GM23338 (cell line): ENCODE results near the gene NOP56. TPM values are rescaled to one million over a fixed set of nuclear protein-coding genes. Genes with fewer than 3 reads are reported as not detected.

Experiments used
- ATAC-seq: fragments of 200-7000 bp; cut with Tn5 transposase; 3 replicates; pipeline ENCODE4 v1.9.1; 2020
- DNase-seq: peaks from one replicate; pipeline ENCODE4 v3.0.0-alpha.2; 2015; ENCODE audit warnings: low spot score
- H2AFZ ChIP-seq: fragments of 200-600 bp; sonication (generic); 2 replicates; pipeline ENCODE4 v1.8.0; 2016; ENCODE audit warnings: antibody characterized with exemption, mild to moderate bottlenecking, moderate library complexity
- H3F3A ChIP-seq: fragments of 200-600 bp; sonication (generic); replicated peaks from 2 replicates; pipeline ENCODE4 v1.8.0; 2017; ENCODE audit warnings: antibody characterized with exemption, mixed run types, low read depth
- H3K27ac ChIP-seq: fragments of 200-600 bp; sonication (generic); 2 replicates; pipeline ENCODE4 v1.6.1; 2016; ENCODE audit warnings: low read depth
- H3K27me3 ChIP-seq: fragments of 200-600 bp; sonication (generic); 2 replicates; pipeline ENCODE4 v1.8.0; 2016; ENCODE audit warnings: mild to moderate bottlenecking, mixed run types, moderate library complexity; ENCODE audit not compliant: insufficient read depth
- H3K36me3 ChIP-seq: fragments of 200-600 bp; sonication (generic); 2 replicates; pipeline ENCODE4 v1.8.0; 2016; ENCODE audit warnings: mild to moderate bottlenecking; ENCODE audit not compliant: insufficient read depth
- H3K4me1 ChIP-seq: fragments of 200-600 bp; sonication (generic); 2 replicates; pipeline ENCODE4 v1.8.0; 2016; ENCODE audit warnings: mild to moderate bottlenecking, moderate library complexity; ENCODE audit not compliant: insufficient read depth
- H3K4me2 ChIP-seq: fragments of 200-600 bp; sonication (generic); 2 replicates; pipeline ENCODE4 v1.7.1; 2017; ENCODE audit warnings: mixed run types
- H3K4me3 ChIP-seq: fragments of 200-600 bp; sonication (generic); 2 replicates; pipeline ENCODE4 v1.6.1; 2016; ENCODE audit warnings: mixed run types
- H3K79me2 ChIP-seq: fragments of 200-600 bp; sonication (generic); replicated peaks from 2 replicates; pipeline ENCODE4 v1.8.0; 2017; ENCODE audit warnings: mild to moderate bottlenecking; ENCODE audit not compliant: insufficient read depth
- H3K9me2 ChIP-seq: fragments of 200-600 bp; sonication (generic); 2 replicates; pipeline ENCODE4 v1.8.0; 2017; ENCODE audit not compliant: insufficient read depth
- H4K20me1 ChIP-seq: fragments of 200-600 bp; sonication (generic); replicated peaks from 2 replicates; pipeline ENCODE4 v1.8.0; 2017; ENCODE audit warnings: mild to moderate bottlenecking; ENCODE audit not compliant: insufficient read depth
- H3K27ac Mint-ChIP-seq: 2 replicates; pipeline ENCODE4 v1.8.0; 2020; ENCODE audit warnings: inconsistent platforms, mild to moderate bottlenecking, moderate library complexity, mixed read lengths
- H3K27me3 Mint-ChIP-seq: 3 replicates; pipeline ENCODE4 v1.8.0; 2022; ENCODE audit warnings: low read depth, mild to moderate bottlenecking, moderate library complexity, mixed read lengths, inconsistent platforms; ENCODE audit not compliant: insufficient read depth, poor library complexity
- H3K36me3 Mint-ChIP-seq: 3 replicates; pipeline ENCODE4 v1.8.0; 2021; ENCODE audit warnings: low read depth, mild to moderate bottlenecking, inconsistent platforms, moderate library complexity, mixed read lengths
- H3K4me1 Mint-ChIP-seq: 3 replicates; pipeline ENCODE4 v1.8.0; 2020; ENCODE audit warnings: mild to moderate bottlenecking, inconsistent platforms, mixed read lengths
- H3K4me3 Mint-ChIP-seq: 3 replicates; pipeline ENCODE4 v1.8.0; 2021; ENCODE audit warnings: moderate library complexity, mild to moderate bottlenecking, inconsistent platforms, mixed read lengths
- H3K9me3 Mint-ChIP-seq: 3 replicates; pipeline ENCODE4 v1.8.0; 2020; ENCODE audit warnings: moderate library complexity, mild to moderate bottlenecking, inconsistent platforms, mixed read lengths
- CREB1 ChIP-seq: fragments of 250-450 bp; sonication (Bioruptor Pico); IDR thresholded peaks from 2 replicates; pipeline ENCODE4 v1.5.0; 2020; ENCODE audit warnings: low read depth, mild to moderate bottlenecking, moderate library complexity
- EZH2 ChIP-seq: fragments of 200-600 bp; sonication (generic); IDR thresholded peaks from one replicate; pipeline ENCODE4 v1.8.0; 2017; ENCODE audit warnings: antibody characterized with exemption, mild to moderate bottlenecking, low read depth; ENCODE audit not compliant: unreplicated experiment
- EZH2phosphoT487 ChIP-seq: fragments of 200-600 bp; sonication (generic); IDR thresholded peaks from one replicate; pipeline ENCODE4 v1.8.1; 2018; ENCODE audit warnings: antibody characterized with exemption; ENCODE audit not compliant: unreplicated experiment
- JUNB ChIP-seq: IDR thresholded peaks from one replicate; pipeline ENCODE4 v1.6.1; 2016; ENCODE audit warnings: antibody characterized with exemption; ENCODE audit not compliant: unreplicated experiment
- NANOG ChIP-seq: IDR thresholded peaks from 2 replicates; pipeline ENCODE4 v1.6.1; 2016; ENCODE audit warnings: antibody characterized with exemption, borderline replicate concordance
- POLR2AphosphoS5 ChIP-seq: IDR thresholded peaks from 2 replicates; pipeline ENCODE4 v1.6.1; 2016; ENCODE audit warnings: antibody characterized with exemption, low read depth
- STAT1 ChIP-seq: IDR thresholded peaks from one replicate; pipeline ENCODE4 v1.6.1; 2016; ENCODE audit warnings: antibody characterized with exemption; ENCODE audit not compliant: unreplicated experiment
- ZNF114 ChIP-seq: fragments of 250-450 bp; sonication (Bioruptor Pico); IDR thresholded peaks from 2 replicates; pipeline ENCODE4 v1.5.0; 2020; ENCODE audit warnings: mild to moderate bottlenecking, moderate library complexity
- ZNF331 ChIP-seq: fragments of 250-450 bp; sonication (Bioruptor Pico); IDR thresholded peaks from 2 replicates; pipeline ENCODE4 v1.5.0; 2020; ENCODE audit warnings: low read depth, mild to moderate bottlenecking, moderate library complexity
- polyA plus RNA-seq: library from polyadenylated mRNA; unstranded; fragments of >200 nt; fragmentation: Nextera tagmentation; extraction: Ambion mirVana; gene quantifications from 2 replicates; pipeline ENCODE4 v1.2.1, GENCODE V29; 2016
- total RNA-seq: library from RNA; depleted of rRNA; stranded (reverse); fragments of >200 nt; shearing (Covaris generic); gene quantifications from 2 replicates; pipeline ENCODE4 v1.2.3, GENCODE V29; 2014
- TF ChIP-seq, protein P1 (sequence below), 2 experiments: fragments of 200-600 bp in 1 of 2; sonication (generic) in 1 of 2; conservative IDR thresholded peaks; 2 replicates each; pipeline versions ENCODE4 v1.5.1 to v1.6.1; 2016 to 2017; ENCODE audit warnings: antibody characterized with exemption in 2 of 2, low read depth in 2 of 2, mild to moderate bottlenecking in 2 of 2, moderate library complexity in 1 of 2
- TF ChIP-seq, protein P2 (sequence below): IDR thresholded peaks from one replicate; pipeline ENCODE4 v1.6.1; 2018; ENCODE audit warnings: antibody characterized with exemption; ENCODE audit not compliant: unreplicated experiment
- TF ChIP-seq, protein P3 (sequence below): IDR thresholded peaks from 2 replicates; pipeline ENCODE4 v1.6.1; 2016; ENCODE audit warnings: antibody characterized with exemption
- TF ChIP-seq, protein P4 (sequence below): fragments of 250-450 bp; sonication (Bioruptor Pico); IDR thresholded peaks from 2 replicates; pipeline ENCODE4 v1.5.0; 2020; ENCODE audit warnings: mild to moderate bottlenecking, moderate library complexity

NOP56 gene
- total and polyA plus RNA-seq, 2 experiments from 2014 or later, result 447 to 576 TPM

DNA sequence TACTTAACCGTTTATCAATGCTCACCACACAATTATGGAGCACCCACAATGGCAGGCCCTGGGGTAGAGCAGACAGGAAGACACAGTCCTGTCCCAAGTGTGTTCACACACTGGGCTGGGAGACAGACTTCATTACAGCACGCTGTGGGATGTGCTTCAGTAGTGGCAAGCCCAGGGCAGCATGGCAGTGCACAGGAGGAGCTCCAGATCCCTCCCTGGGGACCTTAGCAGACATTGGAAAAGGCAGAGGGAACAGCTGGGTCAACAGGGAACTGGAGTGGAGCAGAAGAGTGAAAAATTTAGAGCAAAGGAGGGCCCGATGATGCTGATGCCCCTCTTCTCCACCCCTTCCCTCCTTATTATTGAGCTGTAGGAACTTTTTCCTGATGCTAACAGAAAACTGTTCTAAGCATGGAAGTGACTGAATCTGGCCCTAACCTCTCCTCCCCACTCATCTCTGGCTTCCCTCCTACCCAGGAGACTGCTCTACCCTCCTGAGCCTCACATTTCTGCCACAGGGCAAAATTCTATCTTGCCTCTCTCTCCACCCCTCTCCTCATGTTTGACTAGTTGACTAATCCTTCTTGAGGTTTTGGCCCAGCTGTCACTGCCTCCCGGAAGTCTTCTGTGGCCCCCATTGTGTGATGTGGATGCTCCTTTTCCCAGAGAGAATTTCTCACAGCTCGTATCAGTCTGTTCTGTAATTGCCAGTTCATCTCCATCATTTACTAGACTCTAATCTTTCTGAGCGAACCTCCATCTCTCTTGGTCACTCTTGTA, 41.3 kb upstream of the NOP56 start:
- Histone ChIP-seq H4K20me1 (no peaks in the 10 kb centered on the region), H3K4me3 (no peak overlapping the region), H3F3A (no peaks in the 10 kb centered on the region), H3K36me3 (no peaks in the 10 kb centered on the region), H2AFZ (no peak overlapping the region), H3K4me2 (no peak overlapping the region), H3K79me2 (no peaks in the 10 kb centered on the region), H3K9me2 (0 out of 2 replicates have a peak, but pooled peaks cover 6% of the 10 kb centered on the region), H3K27me3 (no peaks in the 10 kb centered on the region), H3K4me1 (no peaks in the 10 kb centered on the region), H3K27ac (no peak overlapping the region)
- peaks cover 5% of the 10 kb centered on the region; the same call in 2 of the 3 replicates for H3K36me3 Mint-ChIP-seq
- no peak overlapping the region for H3K4me3 Mint-ChIP-seq
- DNase-seq (no peak), ATAC-seq (no peak)
- peaks cover 4% of the 10 kb centered on the region for H3K27me3 Mint-ChIP-seq
- no peaks in the 10 kb centered on the region for H3K4me1 Mint-ChIP-seq
- TF ChIP-seq, protein P1, sequence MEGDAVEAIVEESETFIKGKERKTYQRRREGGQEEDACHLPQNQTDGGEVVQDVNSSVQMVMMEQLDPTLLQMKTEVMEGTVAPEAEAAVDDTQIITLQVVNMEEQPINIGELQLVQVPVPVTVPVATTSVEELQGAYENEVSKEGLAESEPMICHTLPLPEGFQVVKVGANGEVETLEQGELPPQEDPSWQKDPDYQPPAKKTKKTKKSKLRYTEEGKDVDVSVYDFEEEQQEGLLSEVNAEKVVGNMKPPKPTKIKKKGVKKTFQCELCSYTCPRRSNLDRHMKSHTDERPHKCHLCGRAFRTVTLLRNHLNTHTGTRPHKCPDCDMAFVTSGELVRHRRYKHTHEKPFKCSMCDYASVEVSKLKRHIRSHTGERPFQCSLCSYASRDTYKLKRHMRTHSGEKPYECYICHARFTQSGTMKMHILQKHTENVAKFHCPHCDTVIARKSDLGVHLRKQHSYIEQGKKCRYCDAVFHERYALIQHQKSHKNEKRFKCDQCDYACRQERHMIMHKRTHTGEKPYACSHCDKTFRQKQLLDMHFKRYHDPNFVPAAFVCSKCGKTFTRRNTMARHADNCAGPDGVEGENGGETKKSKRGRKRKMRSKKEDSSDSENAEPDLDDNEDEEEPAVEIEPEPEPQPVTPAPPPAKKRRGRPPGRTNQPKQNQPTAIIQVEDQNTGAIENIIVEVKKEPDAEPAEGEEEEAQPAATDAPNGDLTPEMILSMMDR (conservative IDR thresholded peaks at IDR 0.05; ENCODE audit: low read depth in 2 of 2), result no peak
- TF ChIP-seq ZNF331 (CRISPR knock-in tag), result no peak
- no peak for TF ChIP-seq POLR2AphosphoS5
- TF ChIP-seq NANOG, result no peak
- TF ChIP-seq ZNF114 (CRISPR knock-in tag), result no peak
- no peak for TF ChIP-seq EZH2
- TF ChIP-seq, protein P2, sequence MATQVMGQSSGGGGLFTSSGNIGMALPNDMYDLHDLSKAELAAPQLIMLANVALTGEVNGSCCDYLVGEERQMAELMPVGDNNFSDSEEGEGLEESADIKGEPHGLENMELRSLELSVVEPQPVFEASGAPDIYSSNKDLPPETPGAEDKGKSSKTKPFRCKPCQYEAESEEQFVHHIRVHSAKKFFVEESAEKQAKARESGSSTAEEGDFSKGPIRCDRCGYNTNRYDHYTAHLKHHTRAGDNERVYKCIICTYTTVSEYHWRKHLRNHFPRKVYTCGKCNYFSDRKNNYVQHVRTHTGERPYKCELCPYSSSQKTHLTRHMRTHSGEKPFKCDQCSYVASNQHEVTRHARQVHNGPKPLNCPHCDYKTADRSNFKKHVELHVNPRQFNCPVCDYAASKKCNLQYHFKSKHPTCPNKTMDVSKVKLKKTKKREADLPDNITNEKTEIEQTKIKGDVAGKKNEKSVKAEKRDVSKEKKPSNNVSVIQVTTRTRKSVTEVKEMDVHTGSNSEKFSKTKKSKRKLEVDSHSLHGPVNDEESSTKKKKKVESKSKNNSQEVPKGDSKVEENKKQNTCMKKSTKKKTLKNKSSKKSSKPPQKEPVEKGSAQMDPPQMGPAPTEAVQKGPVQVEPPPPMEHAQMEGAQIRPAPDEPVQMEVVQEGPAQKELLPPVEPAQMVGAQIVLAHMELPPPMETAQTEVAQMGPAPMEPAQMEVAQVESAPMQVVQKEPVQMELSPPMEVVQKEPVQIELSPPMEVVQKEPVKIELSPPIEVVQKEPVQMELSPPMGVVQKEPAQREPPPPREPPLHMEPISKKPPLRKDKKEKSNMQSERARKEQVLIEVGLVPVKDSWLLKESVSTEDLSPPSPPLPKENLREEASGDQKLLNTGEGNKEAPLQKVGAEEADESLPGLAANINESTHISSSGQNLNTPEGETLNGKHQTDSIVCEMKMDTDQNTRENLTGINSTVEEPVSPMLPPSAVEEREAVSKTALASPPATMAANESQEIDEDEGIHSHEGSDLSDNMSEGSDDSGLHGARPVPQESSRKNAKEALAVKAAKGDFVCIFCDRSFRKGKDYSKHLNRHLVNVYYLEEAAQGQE, result no peak
- no peak for TF ChIP-seq JUNB
- no peak for TF ChIP-seq CREB1 (CRISPR knock-in tag)
- TF ChIP-seq, protein P3, sequence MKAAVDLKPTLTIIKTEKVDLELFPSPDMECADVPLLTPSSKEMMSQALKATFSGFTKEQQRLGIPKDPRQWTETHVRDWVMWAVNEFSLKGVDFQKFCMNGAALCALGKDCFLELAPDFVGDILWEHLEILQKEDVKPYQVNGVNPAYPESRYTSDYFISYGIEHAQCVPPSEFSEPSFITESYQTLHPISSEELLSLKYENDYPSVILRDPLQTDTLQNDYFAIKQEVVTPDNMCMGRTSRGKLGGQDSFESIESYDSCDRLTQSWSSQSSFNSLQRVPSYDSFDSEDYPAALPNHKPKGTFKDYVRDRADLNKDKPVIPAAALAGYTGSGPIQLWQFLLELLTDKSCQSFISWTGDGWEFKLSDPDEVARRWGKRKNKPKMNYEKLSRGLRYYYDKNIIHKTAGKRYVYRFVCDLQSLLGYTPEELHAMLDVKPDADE, result no peak
- no peak for TF ChIP-seq EZH2phosphoT487
- no peak for TF ChIP-seq STAT1
- TF ChIP-seq, protein P4, sequence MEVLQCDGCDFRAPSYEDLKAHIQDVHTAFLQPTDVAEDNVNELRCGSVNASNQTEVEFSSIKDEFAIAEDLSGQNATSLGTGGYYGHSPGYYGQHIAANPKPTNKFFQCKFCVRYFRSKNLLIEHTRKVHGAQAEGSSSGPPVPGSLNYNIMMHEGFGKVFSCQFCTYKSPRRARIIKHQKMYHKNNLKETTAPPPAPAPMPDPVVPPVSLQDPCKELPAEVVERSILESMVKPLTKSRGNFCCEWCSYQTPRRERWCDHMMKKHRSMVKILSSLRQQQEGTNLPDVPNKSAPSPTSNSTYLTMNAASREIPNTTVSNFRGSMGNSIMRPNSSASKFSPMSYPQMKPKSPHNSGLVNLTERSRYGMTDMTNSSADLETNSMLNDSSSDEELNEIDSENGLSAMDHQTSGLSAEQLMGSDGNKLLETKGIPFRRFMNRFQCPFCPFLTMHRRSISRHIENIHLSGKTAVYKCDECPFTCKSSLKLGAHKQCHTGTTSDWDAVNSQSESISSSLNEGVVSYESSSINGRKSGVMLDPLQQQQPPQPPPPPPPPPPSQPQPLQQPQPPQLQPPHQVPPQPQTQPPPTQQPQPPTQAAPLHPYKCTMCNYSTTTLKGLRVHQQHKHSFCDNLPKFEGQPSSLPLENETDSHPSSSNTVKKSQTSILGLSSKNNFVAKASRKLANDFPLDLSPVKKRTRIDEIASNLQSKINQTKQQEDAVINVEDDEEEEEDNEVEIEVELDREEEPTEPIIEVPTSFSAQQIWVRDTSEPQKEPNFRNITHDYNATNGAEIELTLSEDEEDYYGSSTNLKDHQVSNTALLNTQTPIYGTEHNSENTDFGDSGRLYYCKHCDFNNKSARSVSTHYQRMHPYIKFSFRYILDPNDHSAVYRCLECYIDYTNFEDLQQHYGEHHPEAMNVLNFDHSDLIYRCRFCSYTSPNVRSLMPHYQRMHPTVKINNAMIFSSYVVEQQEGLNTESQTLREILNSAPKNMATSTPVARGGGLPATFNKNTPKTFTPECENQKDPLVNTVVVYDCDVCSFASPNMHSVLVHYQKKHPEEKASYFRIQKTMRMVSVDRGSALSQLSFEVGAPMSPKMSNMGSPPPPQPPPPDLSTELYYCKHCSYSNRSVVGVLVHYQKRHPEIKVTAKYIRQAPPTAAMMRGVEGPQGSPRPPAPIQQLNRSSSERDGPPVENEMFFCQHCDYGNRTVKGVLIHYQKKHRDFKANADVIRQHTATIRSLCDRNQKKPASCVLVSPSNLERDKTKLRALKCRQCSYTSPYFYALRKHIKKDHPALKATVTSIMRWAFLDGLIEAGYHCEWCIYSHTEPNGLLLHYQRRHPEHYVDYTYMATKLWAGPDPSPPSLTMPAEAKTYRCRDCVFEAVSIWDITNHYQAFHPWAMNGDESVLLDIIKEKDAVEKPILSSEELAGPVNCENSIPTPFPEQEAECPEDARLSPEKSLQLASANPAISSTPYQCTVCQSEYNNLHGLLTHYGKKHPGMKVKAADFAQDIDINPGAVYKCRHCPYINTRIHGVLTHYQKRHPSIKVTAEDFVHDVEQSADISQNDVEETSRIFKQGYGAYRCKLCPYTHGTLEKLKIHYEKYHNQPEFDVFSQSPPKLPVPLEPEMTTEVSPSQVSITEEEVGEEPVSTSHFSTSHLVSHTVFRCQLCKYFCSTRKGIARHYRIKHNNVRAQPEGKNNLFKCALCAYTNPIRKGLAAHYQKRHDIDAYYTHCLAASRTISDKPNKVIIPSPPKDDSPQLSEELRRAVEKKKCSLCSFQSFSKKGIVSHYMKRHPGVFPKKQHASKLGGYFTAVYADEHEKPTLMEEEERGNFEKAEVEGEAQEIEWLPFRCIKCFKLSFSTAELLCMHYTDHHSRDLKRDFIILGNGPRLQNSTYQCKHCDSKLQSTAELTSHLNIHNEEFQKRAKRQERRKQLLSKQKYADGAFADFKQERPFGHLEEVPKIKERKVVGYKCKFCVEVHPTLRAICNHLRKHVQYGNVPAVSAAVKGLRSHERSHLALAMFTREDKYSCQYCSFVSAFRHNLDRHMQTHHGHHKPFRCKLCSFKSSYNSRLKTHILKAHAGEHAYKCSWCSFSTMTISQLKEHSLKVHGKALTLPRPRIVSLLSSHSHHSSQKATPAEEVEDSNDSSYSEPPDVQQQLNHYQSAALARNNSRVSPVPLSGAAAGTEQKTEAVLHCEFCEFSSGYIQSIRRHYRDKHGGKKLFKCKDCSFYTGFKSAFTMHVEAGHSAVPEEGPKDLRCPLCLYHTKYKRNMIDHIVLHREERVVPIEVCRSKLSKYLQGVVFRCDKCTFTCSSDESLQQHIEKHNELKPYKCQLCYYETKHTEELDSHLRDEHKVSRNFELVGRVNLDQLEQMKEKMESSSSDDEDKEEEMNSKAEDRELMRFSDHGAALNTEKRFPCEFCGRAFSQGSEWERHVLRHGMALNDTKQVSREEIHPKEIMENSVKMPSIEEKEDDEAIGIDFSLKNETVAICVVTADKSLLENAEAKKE (CRISPR knock-in tag), result no peak
- H3K9me3 Mint-ChIP-seq, result peaks cover 18% of the 10 kb centered on the region
- H3K27ac Mint-ChIP-seq, result no peak overlapping the region
